ENCODE results near the gene SLIT1.

DNA sequence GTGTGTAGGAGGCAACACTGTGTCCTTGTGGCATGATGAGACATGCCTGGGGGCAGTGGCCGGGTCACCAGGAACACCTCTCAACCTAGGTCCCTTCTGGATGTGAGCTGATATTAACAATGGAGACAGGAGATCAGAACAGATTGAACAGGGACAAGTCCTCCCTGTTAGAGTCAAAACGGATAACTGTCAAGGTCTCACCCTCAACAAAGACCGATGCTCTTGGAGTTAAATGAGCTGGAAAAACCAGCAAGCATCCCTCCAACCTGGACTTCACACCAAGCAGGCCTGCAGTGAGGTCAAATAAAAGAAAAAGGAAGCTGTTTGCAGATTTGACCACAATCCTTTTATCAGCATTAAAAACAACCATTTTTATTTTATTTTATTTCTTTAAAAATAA is 49.0 kb downstream of the SLIT1 start:
- TF ChIP-seq, protein P1, sequence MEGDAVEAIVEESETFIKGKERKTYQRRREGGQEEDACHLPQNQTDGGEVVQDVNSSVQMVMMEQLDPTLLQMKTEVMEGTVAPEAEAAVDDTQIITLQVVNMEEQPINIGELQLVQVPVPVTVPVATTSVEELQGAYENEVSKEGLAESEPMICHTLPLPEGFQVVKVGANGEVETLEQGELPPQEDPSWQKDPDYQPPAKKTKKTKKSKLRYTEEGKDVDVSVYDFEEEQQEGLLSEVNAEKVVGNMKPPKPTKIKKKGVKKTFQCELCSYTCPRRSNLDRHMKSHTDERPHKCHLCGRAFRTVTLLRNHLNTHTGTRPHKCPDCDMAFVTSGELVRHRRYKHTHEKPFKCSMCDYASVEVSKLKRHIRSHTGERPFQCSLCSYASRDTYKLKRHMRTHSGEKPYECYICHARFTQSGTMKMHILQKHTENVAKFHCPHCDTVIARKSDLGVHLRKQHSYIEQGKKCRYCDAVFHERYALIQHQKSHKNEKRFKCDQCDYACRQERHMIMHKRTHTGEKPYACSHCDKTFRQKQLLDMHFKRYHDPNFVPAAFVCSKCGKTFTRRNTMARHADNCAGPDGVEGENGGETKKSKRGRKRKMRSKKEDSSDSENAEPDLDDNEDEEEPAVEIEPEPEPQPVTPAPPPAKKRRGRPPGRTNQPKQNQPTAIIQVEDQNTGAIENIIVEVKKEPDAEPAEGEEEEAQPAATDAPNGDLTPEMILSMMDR (conservative IDR thresholded peaks at IDR 0.05): no peak
- TF ChIP-seq ZFX (IDR thresholded peaks at IDR 0.05): no peak

All from C4-2B (cell line).